Measurements from ENCODE around the gene SMARCD3.
A peak's percentile ranks its signal among the peaks of the same experiment; 100 is the strongest.

Gene SMARCD3

DNA sequence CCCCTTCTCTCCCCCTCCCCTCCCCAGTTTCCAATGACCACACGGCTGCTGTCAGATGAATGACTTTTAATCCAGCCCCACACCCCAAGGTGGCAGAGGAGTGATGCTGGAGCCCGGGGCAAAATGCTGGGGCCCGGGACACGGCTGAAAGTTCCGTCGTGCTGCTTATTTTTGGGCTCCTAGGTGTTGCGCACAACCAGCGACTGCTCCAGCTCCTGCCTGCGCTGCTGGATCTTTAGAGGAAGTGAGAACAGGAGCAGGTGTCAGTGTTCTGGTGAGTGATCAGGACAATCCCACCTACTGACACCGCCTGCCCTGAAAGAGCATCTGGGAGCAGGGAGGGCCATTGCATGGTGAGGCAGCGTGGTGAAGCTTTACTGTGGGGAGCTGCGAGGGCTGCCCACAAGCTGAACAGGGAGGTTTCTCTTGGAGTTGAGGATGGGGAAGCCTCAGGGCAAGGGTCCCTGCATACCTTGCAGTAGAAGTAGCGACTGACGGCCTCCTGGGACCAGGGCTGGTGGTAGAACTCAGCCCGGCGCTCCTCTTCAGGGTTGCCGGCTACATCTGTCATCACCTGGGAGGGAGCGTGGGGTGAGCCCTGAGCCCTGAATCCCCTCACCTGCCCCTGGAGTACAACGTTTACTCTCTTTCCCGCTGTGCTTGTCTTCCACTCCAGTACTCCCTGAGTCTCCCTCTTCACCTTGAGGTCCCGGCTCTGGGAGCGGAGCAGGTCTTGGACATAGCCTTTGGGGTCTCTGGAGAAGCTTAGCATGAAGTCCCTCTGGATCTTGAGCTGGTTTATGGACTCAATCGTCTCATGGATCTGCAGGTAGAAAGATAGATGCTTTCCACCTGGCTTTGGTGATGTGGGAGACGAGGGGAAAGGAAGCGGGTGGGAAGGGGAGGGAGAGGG, 9.3 kb downstream of the SMARCD3 start:
- peaks cover 6% of the 10 kb centered on the region for H3K27me3 ChIP-seq
- H3K27ac ChIP-seq, result no peak overlapping the region
- H3K4me3 ChIP-seq, result no peak overlapping the region
- H3K4me1 ChIP-seq, result peaks cover 20% of the 10 kb centered on the region
- TF ChIP-seq Cebpa-rat (IDR thresholded peaks at IDR 0.05), result no peak
- no peak overlapping the region for H3K9ac ChIP-seq
- H3K9me3 ChIP-seq, result no peaks in the 10 kb centered on the region
- peaks cover 59% of the 10 kb centered on the region for H3K36me3 ChIP-seq
- H4K20me1 ChIP-seq, result peaks cover 57% of the 10 kb centered on the region
- no peak overlapping the region for H3K4me2 ChIP-seq

DNA sequence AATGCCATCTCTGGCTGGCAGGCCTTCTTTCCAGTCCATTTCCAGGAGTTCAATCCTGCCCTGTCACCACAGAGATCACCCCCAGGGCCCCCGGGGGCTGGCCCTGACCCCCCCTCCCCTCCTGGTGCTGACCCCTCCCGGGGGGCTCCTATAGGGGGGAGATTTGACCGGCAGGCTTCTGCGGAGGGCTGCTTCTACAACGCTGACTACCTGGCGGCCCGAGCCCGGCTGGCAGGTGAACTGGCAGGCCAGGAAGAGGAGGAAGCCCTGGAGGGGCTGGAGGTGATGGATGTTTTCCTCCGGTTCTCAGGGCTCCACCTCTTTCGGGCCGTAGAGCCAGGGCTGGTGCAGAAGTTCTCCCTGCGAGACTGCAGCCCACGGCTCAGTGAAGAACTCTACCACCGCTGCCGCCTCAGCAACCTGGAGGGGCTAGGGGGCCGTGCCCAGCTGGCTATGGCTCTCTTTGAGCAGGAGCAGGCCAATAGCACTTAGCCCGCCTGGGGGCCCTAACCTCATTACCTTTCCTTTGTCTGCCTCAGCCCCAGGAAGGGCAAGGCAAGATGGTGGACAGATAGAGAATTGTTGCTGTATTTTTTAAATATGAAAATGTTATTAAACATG, 10.2 kb downstream of the SMARCD3 start:
- no peaks in the 10 kb centered on the region for H3K27me3 ChIP-seq
- no peak for TF ChIP-seq Cebpa-rat (IDR thresholded peaks at IDR 0.05)
- H3K4me3 ChIP-seq, result no peak overlapping the region
- H3K4me2 ChIP-seq, result no peak overlapping the region
- H3K4me1 ChIP-seq, result peaks cover 22% of the 10 kb centered on the region
- no peak overlapping the region for H3K9ac ChIP-seq
- no peak overlapping the region for H3K27ac ChIP-seq
- H3K36me3 ChIP-seq, result peaks cover 59% of the 10 kb centered on the region
- peaks cover 61% of the 10 kb centered on the region for H4K20me1 ChIP-seq
- H3K9me3 ChIP-seq, result no peaks in the 10 kb centered on the region

DNA sequence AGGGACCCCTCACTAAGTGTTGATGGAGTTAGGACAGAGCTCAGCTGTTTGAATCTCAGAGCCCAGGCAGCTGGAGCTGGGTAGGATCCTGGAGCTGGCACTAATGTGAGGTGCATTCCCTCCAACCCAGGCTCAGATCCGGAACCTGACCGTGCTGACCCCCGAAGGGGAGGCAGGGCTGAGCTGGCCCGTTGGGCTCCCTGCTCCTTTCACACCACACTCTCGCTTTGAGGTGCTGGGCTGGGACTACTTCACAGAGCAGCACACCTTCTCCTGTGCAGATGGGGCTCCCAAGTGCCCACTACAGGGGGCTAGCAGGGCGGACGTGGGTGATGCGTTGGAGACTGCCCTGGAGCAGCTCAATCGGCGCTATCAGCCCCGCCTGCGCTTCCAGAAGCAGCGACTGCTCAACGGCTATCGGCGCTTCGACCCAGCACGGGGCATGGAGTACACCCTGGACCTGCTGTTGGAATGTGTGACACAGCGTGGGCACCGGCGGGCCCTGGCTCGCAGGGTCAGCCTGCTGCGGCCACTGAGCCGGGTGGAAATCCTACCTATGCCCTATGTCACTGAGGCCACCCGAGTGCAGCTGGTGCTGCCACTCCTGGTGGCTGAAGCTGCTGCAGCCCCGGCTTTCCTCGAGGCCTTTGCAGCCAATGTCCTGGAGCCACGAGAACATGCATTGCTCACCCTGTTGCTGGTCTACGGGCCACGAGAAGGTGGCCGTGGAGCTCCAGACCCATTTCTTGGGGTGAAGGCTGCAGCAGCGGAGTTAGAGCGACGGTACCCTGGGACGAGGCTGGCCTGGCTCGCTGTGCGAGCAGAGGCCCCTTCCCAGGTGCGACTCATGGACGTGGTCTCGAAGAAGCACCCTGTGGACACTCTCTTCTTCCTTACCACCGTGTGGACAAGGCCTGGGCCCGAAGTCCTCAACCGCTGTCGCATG, 11.0 kb downstream of the SMARCD3 start:
- H3K4me2 ChIP-seq, result no peak overlapping the region
- TF ChIP-seq Cebpa-rat (IDR thresholded peaks at IDR 0.05), result no peak
- H3K36me3 ChIP-seq, result peaks cover 59% of the 10 kb centered on the region
- peaks cover 68% of the 10 kb centered on the region for H4K20me1 ChIP-seq
- H3K4me3 ChIP-seq, result no peak overlapping the region
- H3K27me3 ChIP-seq, result no peaks in the 10 kb centered on the region
- peaks cover 17% of the 10 kb centered on the region for H3K4me1 ChIP-seq
- H3K9ac ChIP-seq, result no peak overlapping the region
- H3K9me3 ChIP-seq, result no peaks in the 10 kb centered on the region
- H3K27ac ChIP-seq, result no peak overlapping the region

DNA sequence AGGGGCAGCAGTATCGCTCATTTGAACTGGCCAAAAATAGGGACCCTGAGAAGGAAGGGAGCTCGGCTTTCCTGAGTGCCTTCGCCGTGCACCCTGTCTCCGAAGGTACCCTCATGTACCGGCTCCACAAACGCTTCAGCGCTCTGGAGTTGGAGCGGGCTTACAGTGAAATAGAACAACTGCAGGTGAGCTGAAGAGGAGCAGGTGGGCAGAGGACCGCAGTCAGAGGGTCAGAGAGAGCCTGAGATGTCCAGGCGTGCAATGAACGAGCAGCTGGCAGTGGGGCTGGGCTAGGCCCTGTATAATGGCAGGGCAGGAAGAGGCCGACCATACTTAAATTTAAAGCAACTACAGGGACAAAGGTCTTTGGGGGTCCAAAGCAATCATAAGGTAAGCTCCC, 12.1 kb downstream of the SMARCD3 start:
- Histone ChIP-seq H3K9ac (no peak overlapping the region), H3K36me3 (peaks cover 59% of the 10 kb centered on the region), H3K9me3 (no peaks in the 10 kb centered on the region), H3K27me3 (no peaks in the 10 kb centered on the region), H3K4me3 (no peak overlapping the region), H3K4me1 (peaks cover 19% of the 10 kb centered on the region), H4K20me1 (peaks cover 69% of the 10 kb centered on the region), H3K4me2 (no peak overlapping the region), H3K27ac (no peak overlapping the region)
- no peak for TF ChIP-seq Cebpa-rat (IDR thresholded peaks at IDR 0.05)

DNA sequence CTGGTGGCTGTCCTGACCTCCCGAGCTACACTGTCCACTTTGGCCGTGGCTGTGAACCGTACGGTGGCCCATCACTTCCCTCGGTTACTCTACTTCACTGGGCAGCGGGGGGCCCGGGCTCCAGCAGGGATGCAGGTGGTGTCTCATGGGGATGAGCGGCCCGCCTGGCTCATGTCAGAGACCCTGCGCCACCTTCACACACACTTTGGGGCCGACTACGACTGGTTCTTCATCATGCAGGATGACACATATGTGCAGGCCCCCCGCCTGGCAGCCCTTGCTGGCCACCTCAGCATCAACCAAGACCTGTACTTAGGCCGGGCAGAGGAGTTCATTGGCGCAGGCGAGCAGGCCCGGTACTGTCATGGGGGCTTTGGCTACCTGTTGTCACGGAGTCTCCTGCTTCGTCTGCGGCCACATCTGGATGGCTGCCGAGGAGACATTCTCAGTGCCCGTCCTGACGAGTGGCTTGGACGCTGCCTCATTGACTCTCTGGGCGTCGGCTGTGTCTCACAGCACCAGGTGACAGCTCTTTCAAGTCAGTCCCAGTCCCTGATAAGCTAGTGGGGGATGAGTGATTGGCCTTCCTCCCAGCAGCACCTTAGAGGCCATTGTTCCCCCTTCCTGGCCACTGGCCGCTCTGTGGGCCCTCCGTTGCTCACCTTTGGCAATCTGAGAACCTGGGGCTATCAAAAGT, 13.3 kb downstream of the SMARCD3 start:
- Histone ChIP-seq H3K9me3 (no peaks in the 10 kb centered on the region), H3K36me3 (peaks cover 57% of the 10 kb centered on the region), H3K27ac (no peak overlapping the region), H3K27me3 (no peaks in the 10 kb centered on the region), H3K9ac (no peak overlapping the region), H3K4me3 (no peak overlapping the region), H4K20me1 (peaks cover 69% of the 10 kb centered on the region), H3K4me1 (peaks cover 23% of the 10 kb centered on the region), H3K4me2 (no peak overlapping the region)
- no peak for TF ChIP-seq Cebpa-rat (IDR thresholded peaks at IDR 0.05)

DNA sequence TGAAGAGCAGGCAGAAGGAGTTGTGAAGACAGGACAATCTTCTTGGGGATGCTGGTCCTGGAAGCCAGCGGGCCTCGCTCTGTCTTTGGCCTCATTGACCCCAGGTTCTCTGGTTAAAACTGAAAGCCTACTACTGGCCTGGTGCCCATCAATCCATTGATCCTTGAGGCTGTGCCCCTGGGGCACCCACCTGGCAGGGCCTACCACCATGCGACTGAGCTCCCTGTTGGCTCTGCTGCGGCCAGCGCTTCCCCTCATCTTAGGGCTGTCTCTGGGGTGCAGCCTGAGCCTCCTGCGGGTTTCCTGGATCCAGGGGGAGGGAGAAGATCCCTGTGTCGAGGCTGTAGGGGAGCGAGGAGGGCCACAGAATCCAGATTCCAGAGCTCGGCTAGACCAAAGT, 14.7 kb downstream of the SMARCD3 start:
- peaks cover 23% of the 10 kb centered on the region for H3K4me1 ChIP-seq
- H3K27me3 ChIP-seq, result no peaks in the 10 kb centered on the region
- H3K9ac ChIP-seq, result peak overlapping the region; percentile 94; the same call in 1 of the 2 replicates
- TF ChIP-seq Cebpa-rat (IDR thresholded peaks at IDR 0.05), result no peak
- H3K4me3 ChIP-seq, result peak overlapping the region; percentile 99
- H4K20me1 ChIP-seq, result peaks cover 59% of the 10 kb centered on the region
- H3K4me2 ChIP-seq, result peak overlapping the region; percentile 100
- H3K27ac ChIP-seq, result no peak overlapping the region
- H3K36me3 ChIP-seq, result peaks cover 42% of the 10 kb centered on the region
- no peaks in the 10 kb centered on the region for H3K9me3 ChIP-seq

DNA sequence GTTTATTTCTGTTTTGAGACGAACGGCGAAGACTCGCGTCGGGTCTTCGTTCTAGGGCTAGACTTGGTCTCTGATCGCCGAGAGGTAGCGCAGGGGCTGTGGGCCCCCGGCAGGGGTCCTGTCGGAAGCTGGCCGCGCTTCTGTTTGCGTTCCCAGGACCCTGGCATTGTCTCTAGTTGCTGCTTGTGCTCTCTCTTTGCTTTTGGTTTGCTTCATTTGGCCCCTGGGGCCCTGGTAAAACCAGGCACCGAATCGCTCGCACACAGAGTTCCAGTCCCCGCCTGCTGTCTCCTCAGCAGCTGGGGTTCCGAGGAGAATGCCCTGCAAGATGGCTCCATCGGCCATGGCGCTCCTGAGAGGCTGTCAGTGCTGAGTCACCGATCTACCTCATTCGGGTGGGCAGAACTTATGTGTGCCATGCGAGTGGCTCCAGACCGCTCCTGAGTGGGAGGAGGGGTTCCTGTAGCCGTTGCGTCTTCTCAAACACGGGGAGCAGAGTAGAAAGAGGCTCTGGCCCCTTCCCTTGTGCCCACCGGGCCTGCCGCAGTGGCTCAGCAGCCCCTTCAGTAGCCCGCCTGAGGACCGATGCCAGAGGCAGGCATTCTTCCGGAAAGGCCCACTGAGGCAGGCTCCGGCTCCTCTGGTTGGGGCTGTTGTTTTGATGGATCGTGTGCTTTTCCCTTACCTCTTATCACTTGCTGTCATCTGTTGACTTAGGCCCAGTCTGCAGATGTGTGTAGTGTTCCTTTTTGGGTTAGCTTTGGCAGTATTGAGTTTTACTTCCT, 15.4 kb downstream of the SMARCD3 start:
- Histone ChIP-seq H3K27me3 (no peaks in the 10 kb centered on the region), H4K20me1 (peaks cover 52% of the 10 kb centered on the region), H3K4me2 (peak overlapping the region; percentile 100), H3K4me1 (peaks cover 27% of the 10 kb centered on the region), H3K27ac (peak overlapping the region; percentile 93), H3K9me3 (no peaks in the 10 kb centered on the region), H3K4me3 (peak overlapping the region; percentile 99), H3K36me3 (peaks cover 35% of the 10 kb centered on the region), H3K9ac (peak overlapping the region; percentile 94)
- no peak for TF ChIP-seq Cebpa-rat (IDR thresholded peaks at IDR 0.05)

DNA sequence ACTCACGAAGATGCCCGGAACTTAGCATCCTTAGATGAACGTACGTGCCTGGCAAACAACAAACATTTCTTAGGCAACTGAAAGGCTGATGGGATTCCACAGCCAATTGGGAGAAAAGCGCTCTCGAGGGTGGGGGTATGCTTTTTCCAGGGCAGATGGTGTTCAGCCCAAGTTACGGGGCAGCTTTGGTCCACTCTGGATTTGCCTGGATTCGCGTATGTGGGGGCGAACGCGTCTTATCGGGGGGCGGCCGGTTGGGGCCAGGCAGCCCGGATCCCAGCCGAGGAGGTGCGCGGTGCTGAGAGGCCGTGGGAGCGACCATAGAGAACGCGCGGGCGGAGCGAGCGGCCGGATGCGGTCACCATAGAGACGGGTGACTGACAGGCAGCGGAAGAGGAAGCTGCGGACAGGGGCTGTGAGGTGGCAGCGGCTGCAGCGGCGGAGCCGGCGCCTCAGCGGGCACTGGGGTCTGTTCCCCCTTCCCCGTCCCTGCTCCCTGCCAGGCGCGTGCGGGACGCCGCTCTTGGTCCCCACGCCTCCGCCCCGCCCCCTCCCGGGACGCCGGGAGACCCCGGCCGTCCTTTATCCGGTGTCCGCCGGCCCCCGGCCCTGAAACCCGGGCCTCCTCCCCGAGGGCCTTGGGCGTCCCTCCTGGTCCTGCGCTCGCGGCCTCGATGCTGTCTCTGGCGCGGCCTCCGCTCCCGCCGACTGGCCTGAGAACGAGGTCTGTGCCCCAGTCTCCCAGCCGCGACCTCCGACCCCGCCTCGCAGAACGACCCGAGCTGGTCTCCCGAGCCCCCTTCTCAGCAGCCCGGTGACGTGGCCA, 16.2 kb downstream of the SMARCD3 start, which contains the start of gene CHPF2:
Gene CHPF2 (plus strand): TSS at position 393 of the 826 bp plus-strand sequence. CDS start 1,529 bp downstream, outside the sequence.
- Histone ChIP-seq H3K27ac (peak within 1 kb of the TSS; percentile 93), H3K9ac (peak within 1 kb of the TSS; percentile 94), H3K4me1 (peaks cover 32% of the 10 kb centered on the region), H3K4me2 (peak within 1 kb of the TSS; percentile 100), H3K9me3 (no peaks in the 10 kb centered on the region), H3K27me3 (no peaks in the 10 kb centered on the region), H3K36me3 (peaks cover 27% of the 10 kb centered on the region), H4K20me1 (peaks cover 45% of the 10 kb centered on the region), H3K4me3 (peak within 1 kb of the TSS; percentile 99)
- no peak for TF ChIP-seq Cebpa-rat (IDR thresholded peaks at IDR 0.05)

Measured in BLaER1 (cell line).